Measurements from ENCODE around the gene RHBDL1. TPM values are rescaled to one million over a fixed set of nuclear protein-coding genes. Genes with fewer than 3 reads are reported as not detected.

The RHBDL1 gene
- total and polyA plus RNA-seq, 10 of the 15 experiments (the other 5 are each of a cell fraction or from before 2014, with no cell fraction given), result 0.04 to 1.3 (median 0.65) TPM; not detected in 5

DNA sequence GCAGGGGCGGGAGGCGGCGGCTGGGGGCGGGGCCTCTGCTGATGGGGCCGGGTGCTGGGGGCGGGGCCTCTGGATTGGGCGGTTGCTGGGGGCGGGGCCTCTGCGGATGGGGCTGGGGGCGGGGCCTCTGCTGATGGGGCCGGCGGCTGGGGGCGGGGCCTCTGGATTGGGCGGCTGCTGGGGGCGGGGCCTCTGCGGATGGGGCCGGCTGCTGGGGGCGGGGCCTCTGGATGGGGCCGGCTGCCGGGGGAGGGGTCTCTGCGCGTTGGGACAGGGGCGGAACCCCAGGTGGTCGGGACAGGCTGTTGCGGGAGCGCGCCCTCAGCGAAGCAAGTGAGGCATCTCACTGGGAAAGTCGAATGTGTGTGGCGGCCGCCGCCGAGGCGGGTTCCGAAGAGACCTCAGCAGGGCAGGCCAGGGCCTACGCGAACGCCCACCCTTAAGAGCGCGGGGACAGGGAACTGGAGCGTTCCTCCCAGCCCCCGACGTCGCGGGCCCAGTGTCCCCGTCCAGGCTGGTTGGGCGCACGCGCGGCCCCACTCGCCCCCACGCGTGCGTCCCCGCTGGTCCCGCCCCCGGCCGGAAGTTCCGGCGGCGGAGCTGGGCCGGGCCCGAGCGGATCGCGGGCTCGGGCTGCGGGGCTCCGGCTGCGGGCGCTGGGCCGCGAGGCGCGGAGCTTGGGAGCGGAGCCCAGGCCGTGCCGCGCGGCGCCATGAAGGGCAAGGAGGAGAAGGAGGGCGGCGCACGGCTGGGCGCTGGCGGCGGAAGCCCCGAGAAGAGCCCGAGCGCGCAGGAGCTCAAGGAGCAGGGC, 4.5 kb downstream of the RHBDL1 start, which contains the start of gene STUB1 (continued):
- TF ChIP-seq, protein P1, sequence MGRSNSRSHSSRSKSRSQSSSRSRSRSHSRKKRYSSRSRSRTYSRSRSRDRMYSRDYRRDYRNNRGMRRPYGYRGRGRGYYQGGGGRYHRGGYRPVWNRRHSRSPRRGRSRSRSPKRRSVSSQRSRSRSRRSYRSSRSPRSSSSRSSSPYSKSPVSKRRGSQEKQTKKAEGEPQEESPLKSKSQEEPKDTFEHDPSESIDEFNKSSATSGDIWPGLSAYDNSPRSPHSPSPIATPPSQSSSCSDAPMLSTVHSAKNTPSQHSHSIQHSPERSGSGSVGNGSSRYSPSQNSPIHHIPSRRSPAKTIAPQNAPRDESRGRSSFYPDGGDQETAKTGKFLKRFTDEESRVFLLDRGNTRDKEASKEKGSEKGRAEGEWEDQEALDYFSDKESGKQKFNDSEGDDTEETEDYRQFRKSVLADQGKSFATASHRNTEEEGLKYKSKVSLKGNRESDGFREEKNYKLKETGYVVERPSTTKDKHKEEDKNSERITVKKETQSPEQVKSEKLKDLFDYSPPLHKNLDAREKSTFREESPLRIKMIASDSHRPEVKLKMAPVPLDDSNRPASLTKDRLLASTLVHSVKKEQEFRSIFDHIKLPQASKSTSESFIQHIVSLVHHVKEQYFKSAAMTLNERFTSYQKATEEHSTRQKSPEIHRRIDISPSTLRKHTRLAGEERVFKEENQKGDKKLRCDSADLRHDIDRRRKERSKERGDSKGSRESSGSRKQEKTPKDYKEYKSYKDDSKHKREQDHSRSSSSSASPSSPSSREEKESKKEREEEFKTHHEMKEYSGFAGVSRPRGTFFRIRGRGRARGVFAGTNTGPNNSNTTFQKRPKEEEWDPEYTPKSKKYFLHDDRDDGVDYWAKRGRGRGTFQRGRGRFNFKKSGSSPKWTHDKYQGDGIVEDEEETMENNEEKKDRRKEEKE (IDR thresholded peaks at IDR 0.05), result peak; percentile 56; the same call in 1 of the 2 replicates
- TF ChIP-seq NFXL1 (IDR thresholded peaks at IDR 0.05; ENCODE audit: borderline replicate concordance), result 0 out of 2 replicates have a peak, but pooled peaks have one; percentile 26
- TF ChIP-seq, protein P2, sequence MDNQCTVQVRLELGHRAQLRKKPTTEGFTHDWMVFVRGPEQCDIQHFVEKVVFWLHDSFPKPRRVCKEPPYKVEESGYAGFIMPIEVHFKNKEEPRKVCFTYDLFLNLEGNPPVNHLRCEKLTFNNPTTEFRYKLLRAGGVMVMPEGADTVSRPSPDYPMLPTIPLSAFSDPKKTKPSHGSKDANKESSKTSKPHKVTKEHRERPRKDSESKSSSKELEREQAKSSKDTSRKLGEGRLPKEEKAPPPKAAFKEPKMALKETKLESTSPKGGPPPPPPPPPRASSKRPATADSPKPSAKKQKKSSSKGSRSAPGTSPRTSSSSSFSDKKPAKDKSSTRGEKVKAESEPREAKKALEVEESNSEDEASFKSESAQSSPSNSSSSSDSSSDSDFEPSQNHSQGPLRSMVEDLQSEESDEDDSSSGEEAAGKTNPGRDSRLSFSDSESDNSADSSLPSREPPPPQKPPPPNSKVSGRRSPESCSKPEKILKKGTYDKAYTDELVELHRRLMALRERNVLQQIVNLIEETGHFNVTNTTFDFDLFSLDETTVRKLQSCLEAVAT (IDR thresholded peaks at IDR 0.05), result no peak
- TF ChIP-seq NFYB (IDR thresholded peaks at IDR 0.05; ENCODE audit: insufficient read depth, low read depth, low read length), result no peak
- no peak for TF ChIP-seq TCF3 (IDR thresholded peaks at IDR 0.05; ENCODE audit: borderline replicate concordance, insufficient read depth, low read depth, low read length)
- TF ChIP-seq ZBTB40 (IDR thresholded peaks at IDR 0.05; ENCODE audit: borderline replicate concordance), result no peak
- peak; percentile 79 for TF ChIP-seq POLR2A (IDR thresholded peaks at IDR 0.05; ENCODE audit: low read depth, low read length)
- TF ChIP-seq POLR2AphosphoS2 (IDR thresholded peaks at IDR 0.05; ENCODE audit: low read depth, low read length), result peak; percentile 73; the same call in 1 of the 2 replicates
- TF ChIP-seq ZNF687 (IDR thresholded peaks at IDR 0.05), result peak; percentile 61
- peak; percentile 32; the same call in 1 of the 3 replicates for TF ChIP-seq POU2F2 (IDR thresholded peaks at IDR 0.05; ENCODE audit: borderline replicate concordance, low read depth, low read length)
- TF ChIP-seq ZBTB11 (CRISPR knock-in tag; IDR thresholded peaks at IDR 0.05), result peak; percentile 34
